Measurements from ENCODE around the gene SPOPL.

Gene SPOPL

GRCh38 chr2:138468617-138469016, 33.0 kb upstream of the SPOPL start:
- TF ChIP-seq CTCF (IDR thresholded peaks at IDR 0.05; ENCODE audit: low read depth, low read length), result no peak
- no peak for DNase-seq (ENCODE audit: low read depth, low spot score)
- H3K4me3 ChIP-seq (ENCODE audit: low read depth, low read length), result no peak overlapping the region
- in situ Hi-C loops (cut with HindIII; ENCODE audit: low sequenced_read_pairs), result no loop called here

GRCh38 chr2:138469411-138469810, 32.2 kb upstream of the SPOPL start:
- no peak for DNase-seq (ENCODE audit: low read depth, low spot score)
- in situ Hi-C loops (cut with HindIII; ENCODE audit: low sequenced_read_pairs), result no loop called here

GRCh38 chr2:138470941-138471340, 30.6 kb upstream of the SPOPL start:
- in situ Hi-C loops (cut with HindIII; ENCODE audit: low sequenced_read_pairs), result no loop called here
- H3K4me3 ChIP-seq (ENCODE audit: low read depth, low read length), result no peak overlapping the region
- DNase-seq (ENCODE audit: low read depth, low spot score), result no peak
- no peak for TF ChIP-seq CTCF (IDR thresholded peaks at IDR 0.05; ENCODE audit: low read depth, low read length)

More at GRCh38 chr2:138469411-138469810, 32.2 kb upstream of the SPOPL start:
- TF ChIP-seq CTCF (IDR thresholded peaks at IDR 0.05; ENCODE audit: low read depth, low read length), result no peak
- H3K4me3 ChIP-seq (ENCODE audit: low read depth, low read length), result no peak overlapping the region

- no peak for DNase-seq (ENCODE audit: low read depth, low spot score)
- in situ Hi-C loops (cut with HindIII; ENCODE audit: low sequenced_read_pairs), result no loop called here
- no peak overlapping the region for H3K4me3 ChIP-seq (ENCODE audit: low read depth, low read length)
- TF ChIP-seq CTCF (IDR thresholded peaks at IDR 0.05; ENCODE audit: low read depth, low read length), result no peak
Observed at GRCh38 chr2:138474100-138474825, 27.3 kb upstream of the SPOPL start.

GRCh38 chr2:138475277-138475776, 26.2 kb upstream of the SPOPL start:
- in situ Hi-C loops (cut with HindIII; ENCODE audit: low sequenced_read_pairs), result no loop called here
- no peak for DNase-seq (ENCODE audit: low read depth, low spot score)
- no peak for TF ChIP-seq CTCF (IDR thresholded peaks at IDR 0.05; ENCODE audit: low read depth, low read length)
- H3K4me3 ChIP-seq (ENCODE audit: low read depth, low read length), result no peak overlapping the region

GRCh38 chr2:138476186-138476585, 25.4 kb upstream of the SPOPL start:
- DNase-seq (ENCODE audit: low read depth, low spot score), result no peak
- in situ Hi-C loops (cut with HindIII; ENCODE audit: low sequenced_read_pairs), result no loop called here
- no peak for TF ChIP-seq CTCF (IDR thresholded peaks at IDR 0.05; ENCODE audit: low read depth, low read length)
- H3K4me3 ChIP-seq (ENCODE audit: low read depth, low read length), result no peak overlapping the region

All from astrocyte of the spinal cord (primary cell).